ENCODE measurements around the gene HRG.

DNA sequence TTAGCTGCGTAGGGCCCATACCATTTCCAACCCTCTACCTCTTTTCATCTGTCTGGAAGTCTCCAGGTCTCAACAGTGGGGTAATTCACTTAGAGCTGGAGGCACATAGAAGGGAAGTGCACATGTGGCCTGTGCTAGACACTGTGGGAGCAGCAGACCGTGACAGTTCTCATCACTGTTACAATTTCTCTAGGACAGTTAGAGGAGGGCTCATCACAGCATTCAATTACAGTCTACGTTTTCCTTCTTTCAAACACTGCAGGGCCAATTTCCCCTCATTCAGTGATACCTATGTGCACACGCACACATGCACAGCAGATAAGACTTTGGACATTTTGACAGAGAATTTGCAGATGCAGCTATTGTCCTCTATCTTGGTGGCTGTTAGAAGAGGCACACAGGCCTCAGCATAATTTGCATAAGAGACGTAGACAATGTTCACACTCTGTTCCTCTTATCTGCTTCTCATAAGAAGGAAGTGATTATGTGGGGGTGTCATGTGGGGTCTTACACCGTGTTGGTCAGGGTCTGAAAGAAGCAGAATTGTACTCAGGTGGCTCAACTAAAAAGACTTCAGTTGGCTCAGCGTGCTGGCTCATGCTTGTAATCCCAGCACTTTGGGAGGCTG lies 12.6 kb upstream of the HRG start:
- TF ChIP-seq, protein P1, sequence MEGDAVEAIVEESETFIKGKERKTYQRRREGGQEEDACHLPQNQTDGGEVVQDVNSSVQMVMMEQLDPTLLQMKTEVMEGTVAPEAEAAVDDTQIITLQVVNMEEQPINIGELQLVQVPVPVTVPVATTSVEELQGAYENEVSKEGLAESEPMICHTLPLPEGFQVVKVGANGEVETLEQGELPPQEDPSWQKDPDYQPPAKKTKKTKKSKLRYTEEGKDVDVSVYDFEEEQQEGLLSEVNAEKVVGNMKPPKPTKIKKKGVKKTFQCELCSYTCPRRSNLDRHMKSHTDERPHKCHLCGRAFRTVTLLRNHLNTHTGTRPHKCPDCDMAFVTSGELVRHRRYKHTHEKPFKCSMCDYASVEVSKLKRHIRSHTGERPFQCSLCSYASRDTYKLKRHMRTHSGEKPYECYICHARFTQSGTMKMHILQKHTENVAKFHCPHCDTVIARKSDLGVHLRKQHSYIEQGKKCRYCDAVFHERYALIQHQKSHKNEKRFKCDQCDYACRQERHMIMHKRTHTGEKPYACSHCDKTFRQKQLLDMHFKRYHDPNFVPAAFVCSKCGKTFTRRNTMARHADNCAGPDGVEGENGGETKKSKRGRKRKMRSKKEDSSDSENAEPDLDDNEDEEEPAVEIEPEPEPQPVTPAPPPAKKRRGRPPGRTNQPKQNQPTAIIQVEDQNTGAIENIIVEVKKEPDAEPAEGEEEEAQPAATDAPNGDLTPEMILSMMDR (IDR thresholded peaks at IDR 0.05; ENCODE audit: extremely low read depth in 1 of 2, insufficient read depth in 1 of 2, low read depth in 1 of 2, low read length in 2 of 2) = no peak
- no peak for TF ChIP-seq GATA2 (IDR thresholded peaks at IDR 0.05; ENCODE audit: insufficient read depth, insufficient read length, low read depth, low read length)

Measured in endothelial cell of umbilical vein (primary cell).